Measurements from ENCODE around the gene ASIC3.

The ASIC3 gene

DNA sequence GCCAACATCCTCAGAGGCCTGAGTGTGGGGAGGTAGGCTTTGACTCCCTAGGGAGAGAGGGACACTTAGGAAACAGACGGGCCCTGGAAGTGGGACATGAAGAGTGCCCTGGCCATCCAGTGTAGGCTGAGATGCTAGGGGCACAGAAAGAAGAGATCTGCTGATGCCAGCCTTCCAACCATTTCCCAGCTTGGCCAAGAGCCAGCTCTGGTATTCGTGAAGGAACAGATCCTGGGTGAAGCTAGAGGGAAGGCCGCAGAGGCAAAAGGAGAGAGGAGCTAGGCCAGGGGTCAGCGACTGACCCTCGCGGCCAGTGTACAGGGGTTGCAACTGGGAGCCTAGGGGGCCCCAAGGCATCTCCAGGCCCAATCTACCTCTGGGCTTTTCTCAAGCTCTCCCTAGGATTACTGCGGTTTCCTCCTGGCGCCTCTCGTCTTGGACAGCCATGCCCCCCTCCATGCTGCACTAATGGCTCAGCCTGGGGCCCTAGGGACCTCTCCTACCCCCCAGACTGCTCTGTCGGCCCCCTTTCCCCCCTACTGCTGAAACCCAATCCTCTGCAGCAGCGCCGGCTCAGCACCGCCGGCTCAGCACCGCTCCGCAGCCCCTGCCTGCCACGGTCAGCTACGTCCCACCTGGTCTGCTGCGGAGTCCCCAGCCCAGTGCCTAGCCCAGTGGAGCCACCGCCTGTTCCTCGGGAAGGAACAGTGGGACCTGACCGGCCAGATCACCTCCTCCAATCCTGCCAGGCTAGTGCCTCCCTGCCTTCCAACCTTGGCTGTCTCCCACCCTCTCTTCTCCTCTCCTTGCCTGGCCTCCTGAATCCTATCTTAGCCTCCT lies at the start of gene ASIC3:
ASIC3 (plus strand) TSS at position 556 of the 840 bp plus-strand sequence. CDS start 355 bp downstream, outside the sequence.
- Histone ChIP-seq H3K4me3 (ENCODE audit: low read length) (no peak within 1 kb of the TSS), H3K36me3 (ENCODE audit: control insufficient read depth, low read depth, low read length) (no peaks in the 10 kb centered on the region), H3K4me1 (ENCODE audit: control insufficient read depth, low read depth, low read length) (no peaks in the 10 kb centered on the region), H3K9me3 (ENCODE audit: control insufficient read depth, low read depth, low read length) (no peaks in the 10 kb centered on the region), H3K27me3 (ENCODE audit: control insufficient read depth, insufficient read depth, low read length) (peaks cover 33% of the 10 kb centered on the region), H3K9ac (ENCODE audit: low read length) (no peak within 1 kb of the TSS), H3K27ac (ENCODE audit: low read length) (no peak within 1 kb of the TSS)

DNA sequence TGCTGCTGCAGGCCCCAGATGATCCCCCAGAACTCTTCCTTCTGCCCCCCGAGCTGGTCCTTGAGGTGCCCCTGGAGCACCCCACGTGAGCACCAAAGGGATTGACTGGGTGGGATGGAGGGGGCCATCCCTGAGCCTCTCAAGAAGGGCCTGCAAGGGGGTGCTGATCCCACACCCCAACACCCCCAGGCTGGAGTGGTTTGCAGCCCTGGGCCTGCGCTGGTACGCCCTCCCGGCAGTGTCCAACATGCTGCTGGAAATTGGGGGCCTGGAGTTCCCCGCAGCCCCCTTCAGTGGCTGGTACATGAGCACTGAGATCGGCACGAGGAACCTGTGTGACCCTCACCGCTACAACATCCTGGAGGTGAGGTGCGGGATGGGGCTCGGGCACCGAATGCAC lies 49.3 kb upstream of the ASIC3 start:
- Histone ChIP-seq H3K27me3 (ENCODE audit: control insufficient read depth, insufficient read depth, low read length) (no peaks in the 10 kb centered on the region), H3K9ac (ENCODE audit: low read length) (no peak overlapping the region), H3K4me3 (ENCODE audit: low read length) (no peak overlapping the region), H3K27ac (ENCODE audit: low read length) (no peak overlapping the region), H3K36me3 (ENCODE audit: control insufficient read depth, low read depth, low read length) (no peaks in the 10 kb centered on the region), H3K9me3 (ENCODE audit: control insufficient read depth, low read depth, low read length) (no peaks in the 10 kb centered on the region), H3K4me1 (ENCODE audit: control insufficient read depth, low read depth, low read length) (no peaks in the 10 kb centered on the region)

DNA sequence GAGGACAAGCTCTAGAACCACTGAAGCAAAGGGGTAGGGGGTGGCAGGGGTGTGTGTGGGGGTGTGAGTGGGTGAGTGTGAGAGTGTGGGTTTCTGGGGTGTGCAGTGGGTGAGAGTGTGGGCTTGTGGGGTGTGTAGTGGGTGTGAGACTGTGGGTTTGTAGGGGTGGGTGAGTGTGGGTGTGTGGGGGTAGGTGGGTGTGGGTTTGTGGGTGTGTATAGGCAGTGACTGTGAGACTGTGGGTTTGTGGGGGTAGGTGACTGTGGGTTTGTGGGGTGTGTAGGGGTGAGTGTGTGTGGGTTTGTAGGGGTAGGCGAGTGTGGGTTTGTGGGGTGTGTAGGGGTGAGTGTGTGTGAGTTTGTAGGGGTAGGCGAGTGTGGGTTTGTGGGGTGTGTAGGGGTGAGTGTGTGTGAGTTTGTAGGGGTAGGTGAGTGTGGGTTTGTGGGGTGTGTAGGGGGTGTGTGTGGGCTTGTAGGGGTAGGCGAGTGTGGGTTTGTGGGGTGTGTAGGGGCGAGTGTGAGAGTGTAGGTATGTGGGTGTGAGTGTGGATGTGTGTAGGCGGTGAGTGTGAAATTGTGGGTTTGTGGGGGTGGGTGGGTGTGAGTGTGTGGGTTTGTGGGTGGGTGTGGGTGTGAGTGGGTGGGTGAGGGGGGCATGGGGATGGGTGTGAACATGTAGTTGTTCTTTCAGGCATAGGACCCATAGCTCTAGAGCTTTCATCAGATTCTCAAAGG lies 48.7 kb upstream of the ASIC3 start:
- Histone ChIP-seq H3K9me3 (ENCODE audit: control insufficient read depth, low read depth, low read length) (no peaks in the 10 kb centered on the region), H3K27me3 (ENCODE audit: control insufficient read depth, insufficient read depth, low read length) (no peaks in the 10 kb centered on the region), H3K36me3 (ENCODE audit: control insufficient read depth, low read depth, low read length) (no peaks in the 10 kb centered on the region), H3K9ac (ENCODE audit: low read length) (no peak overlapping the region), H3K27ac (ENCODE audit: low read length) (no peak overlapping the region), H3K4me3 (ENCODE audit: low read length) (no peak overlapping the region), H3K4me1 (ENCODE audit: control insufficient read depth, low read depth, low read length) (no peaks in the 10 kb centered on the region)

DNA sequence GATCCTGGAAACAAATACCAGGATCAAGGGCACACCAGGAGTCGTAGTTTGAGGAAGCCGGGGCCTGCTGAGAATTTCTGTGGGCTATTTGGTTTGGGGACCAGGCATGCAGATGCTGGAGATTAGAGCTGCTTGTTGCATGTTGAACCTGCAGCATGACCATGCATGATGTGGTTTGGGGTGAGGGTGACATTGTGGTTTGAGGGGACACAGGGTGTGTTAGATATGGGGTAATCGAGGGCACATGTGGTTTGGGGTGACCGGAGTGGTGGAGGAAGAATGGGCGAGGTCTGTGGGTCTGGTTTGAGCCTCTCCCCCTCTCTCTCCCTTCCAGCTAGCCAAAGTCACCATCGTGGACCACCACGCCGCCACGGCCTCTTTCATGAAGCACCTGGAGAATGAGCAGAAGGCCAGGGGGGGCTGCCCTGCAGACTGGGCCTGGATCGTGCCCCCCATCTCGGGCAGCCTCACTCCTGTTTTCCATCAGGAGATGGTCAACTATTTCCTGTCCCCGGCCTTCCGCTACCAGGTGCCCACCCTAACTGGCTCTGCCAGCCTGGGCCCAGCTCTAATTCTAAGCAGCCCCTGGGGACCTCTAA lies 47.3 kb upstream of the ASIC3 start:
- no peaks in the 10 kb centered on the region for H3K9me3 ChIP-seq (ENCODE audit: control insufficient read depth, low read depth, low read length)
- no peak overlapping the region for H3K27ac ChIP-seq (ENCODE audit: low read length)
- no peak overlapping the region for H3K4me3 ChIP-seq (ENCODE audit: low read length)
- H3K27me3 ChIP-seq (ENCODE audit: control insufficient read depth, insufficient read depth, low read length), result no peaks in the 10 kb centered on the region
- no peaks in the 10 kb centered on the region for H3K4me1 ChIP-seq (ENCODE audit: control insufficient read depth, low read depth, low read length)
- H3K9ac ChIP-seq (ENCODE audit: low read length), result no peak overlapping the region
- H3K36me3 ChIP-seq (ENCODE audit: control insufficient read depth, low read depth, low read length), result no peaks in the 10 kb centered on the region

DNA sequence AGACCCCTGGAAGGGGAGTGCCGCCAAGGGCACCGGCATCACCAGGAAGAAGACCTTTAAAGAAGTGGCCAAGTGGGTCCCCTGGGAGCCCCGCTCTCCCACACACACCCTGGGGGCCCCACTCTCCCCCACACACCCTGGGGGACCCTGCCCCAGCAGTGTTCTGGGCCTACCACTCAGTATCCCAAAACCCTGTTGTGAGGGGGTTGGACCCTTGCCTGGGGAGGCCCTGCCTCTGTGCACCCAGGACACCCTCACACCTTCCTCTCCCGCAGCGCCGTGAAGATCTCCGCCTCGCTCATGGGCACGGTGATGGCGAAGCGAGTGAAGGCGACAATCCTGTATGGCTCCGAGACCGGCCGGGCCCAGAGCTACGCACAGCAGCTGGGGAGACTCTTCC lies 46.8 kb upstream of the ASIC3 start:
- H3K4me3 ChIP-seq (ENCODE audit: low read length), result no peak overlapping the region
- H3K36me3 ChIP-seq (ENCODE audit: control insufficient read depth, low read depth, low read length), result no peaks in the 10 kb centered on the region
- no peaks in the 10 kb centered on the region for H3K4me1 ChIP-seq (ENCODE audit: control insufficient read depth, low read depth, low read length)
- no peak overlapping the region for H3K9ac ChIP-seq (ENCODE audit: low read length)
- H3K27me3 ChIP-seq (ENCODE audit: control insufficient read depth, insufficient read depth, low read length), result no peaks in the 10 kb centered on the region
- no peaks in the 10 kb centered on the region for H3K9me3 ChIP-seq (ENCODE audit: control insufficient read depth, low read depth, low read length)
- H3K27ac ChIP-seq (ENCODE audit: low read length), result no peak overlapping the region

DNA sequence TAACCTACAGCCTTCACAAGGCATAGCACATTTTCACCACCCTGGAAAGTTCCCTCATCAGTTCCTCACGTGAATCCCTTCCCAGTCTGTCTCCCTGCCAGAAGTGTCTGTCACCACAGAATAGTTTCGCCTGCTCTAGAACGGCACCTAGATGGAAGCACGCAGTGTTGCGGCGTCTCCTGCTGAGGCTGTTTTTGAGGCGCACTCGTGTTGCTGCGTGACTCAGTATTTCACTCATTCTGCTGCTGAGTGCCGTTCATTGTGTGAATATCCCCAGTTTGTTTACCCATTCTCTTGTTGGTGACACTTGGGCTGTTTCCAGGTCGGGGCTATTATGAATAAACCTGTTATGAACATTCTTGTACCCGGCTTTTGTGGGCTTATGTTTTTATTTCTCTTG lies 44.8 kb upstream of the ASIC3 start:
- Histone ChIP-seq H3K27ac (ENCODE audit: low read length) (no peak overlapping the region), H3K9me3 (ENCODE audit: control insufficient read depth, low read depth, low read length) (no peaks in the 10 kb centered on the region), H3K4me3 (ENCODE audit: low read length) (no peak overlapping the region), H3K27me3 (ENCODE audit: control insufficient read depth, insufficient read depth, low read length) (no peaks in the 10 kb centered on the region), H3K4me1 (ENCODE audit: control insufficient read depth, low read depth, low read length) (no peaks in the 10 kb centered on the region), H3K9ac (ENCODE audit: low read length) (no peak overlapping the region), H3K36me3 (ENCODE audit: control insufficient read depth, low read depth, low read length) (no peaks in the 10 kb centered on the region)

DNA sequence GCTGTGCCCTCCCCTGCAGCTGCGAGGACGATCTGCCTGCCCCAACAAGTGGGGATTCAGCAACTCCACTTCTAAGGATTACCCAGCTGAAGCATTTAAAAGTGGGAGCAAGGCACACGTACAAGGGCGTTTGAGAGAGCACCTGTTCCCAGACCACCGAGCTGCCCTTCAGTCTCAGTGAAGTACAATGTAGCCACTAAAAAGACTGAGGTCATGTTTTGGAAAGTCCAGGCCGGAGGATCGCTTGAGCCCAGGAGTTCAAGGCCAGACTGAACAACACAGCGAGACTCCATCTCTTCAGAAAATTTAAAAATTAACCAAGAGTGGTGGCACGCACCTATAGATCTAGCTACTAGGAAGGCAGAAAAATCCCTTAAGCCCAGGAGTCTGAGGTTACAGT lies 42.8 kb upstream of the ASIC3 start:
- H3K27ac ChIP-seq (ENCODE audit: low read length), result no peak overlapping the region
- no peak overlapping the region for H3K9ac ChIP-seq (ENCODE audit: low read length)
- no peak overlapping the region for H3K4me3 ChIP-seq (ENCODE audit: low read length)
- H3K9me3 ChIP-seq (ENCODE audit: control insufficient read depth, low read depth, low read length), result no peaks in the 10 kb centered on the region
- no peaks in the 10 kb centered on the region for H3K36me3 ChIP-seq (ENCODE audit: control insufficient read depth, low read depth, low read length)
- peaks cover 7% of the 10 kb centered on the region for H3K4me1 ChIP-seq (ENCODE audit: control insufficient read depth, low read depth, low read length)
- H3K27me3 ChIP-seq (ENCODE audit: control insufficient read depth, insufficient read depth, low read length), result no peaks in the 10 kb centered on the region

DNA sequence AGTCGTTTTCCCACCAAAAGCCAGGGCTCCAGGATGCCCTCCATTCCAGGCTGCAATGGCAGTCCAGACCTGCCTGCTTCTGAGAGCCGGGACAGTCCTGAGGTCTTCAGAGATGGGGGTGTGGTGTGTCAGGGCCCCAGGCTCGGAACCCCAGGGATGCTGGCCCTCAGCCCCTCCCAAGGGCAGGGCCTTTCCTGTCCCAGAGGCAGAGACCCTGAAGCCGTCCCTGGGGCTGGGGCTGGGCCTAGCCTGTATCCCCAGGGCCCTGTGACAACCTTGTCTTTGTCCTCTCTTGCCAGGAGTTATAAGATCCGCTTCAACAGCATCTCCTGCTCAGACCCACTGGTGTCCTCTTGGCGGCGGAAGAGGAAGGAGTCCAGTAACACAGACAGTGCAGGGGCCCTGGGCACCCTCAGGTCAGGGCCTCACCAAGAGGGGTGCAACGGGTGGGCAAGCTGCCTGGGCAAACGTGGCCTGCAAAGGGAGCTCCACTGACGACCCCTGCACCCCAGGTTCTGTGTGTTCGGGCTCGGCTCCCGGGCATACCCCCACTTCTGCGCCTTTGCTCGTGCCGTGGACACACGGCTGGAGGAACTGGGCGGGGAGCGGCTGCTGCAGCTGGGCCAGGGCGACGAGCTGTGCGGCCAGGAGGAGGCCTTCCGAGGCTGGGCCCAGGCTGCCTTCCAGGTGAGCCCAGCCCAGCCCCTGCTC lies 41.6 kb upstream of the ASIC3 start:
- H3K4me3 ChIP-seq (ENCODE audit: low read length), result no peak overlapping the region
- no peak overlapping the region for H3K9ac ChIP-seq (ENCODE audit: low read length)
- H3K4me1 ChIP-seq (ENCODE audit: control insufficient read depth, low read depth, low read length), result peaks cover 11% of the 10 kb centered on the region
- no peaks in the 10 kb centered on the region for H3K9me3 ChIP-seq (ENCODE audit: control insufficient read depth, low read depth, low read length)
- no peaks in the 10 kb centered on the region for H3K36me3 ChIP-seq (ENCODE audit: control insufficient read depth, low read depth, low read length)
- H3K27me3 ChIP-seq (ENCODE audit: control insufficient read depth, insufficient read depth, low read length), result no peaks in the 10 kb centered on the region
- no peak overlapping the region for H3K27ac ChIP-seq (ENCODE audit: low read length)

DNA sequence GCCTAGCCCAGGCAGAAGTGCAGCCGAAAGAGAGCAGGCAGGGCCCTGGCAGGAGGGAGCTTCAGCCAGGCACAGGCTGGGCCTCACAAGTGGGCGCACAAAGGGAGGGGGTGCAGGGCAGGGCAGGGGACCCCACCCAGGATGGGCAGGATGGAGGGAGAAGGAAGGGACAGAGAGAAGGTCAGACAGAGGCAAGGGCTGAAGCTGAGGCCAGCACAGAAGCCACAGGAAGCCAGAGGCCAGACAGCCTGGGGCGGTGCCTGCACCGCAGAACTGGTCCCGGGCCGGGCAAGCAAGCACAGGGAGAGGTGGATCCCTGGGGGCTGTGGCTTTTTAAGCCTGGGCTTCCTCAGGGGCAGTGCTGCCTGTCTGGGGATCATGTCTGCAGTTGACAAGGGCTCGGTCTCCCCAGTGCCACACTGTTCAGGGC lies 40.8 kb upstream of the ASIC3 start:
- no peak overlapping the region for H3K9ac ChIP-seq (ENCODE audit: low read length)
- H3K4me3 ChIP-seq (ENCODE audit: low read length), result no peak overlapping the region
- H3K36me3 ChIP-seq (ENCODE audit: control insufficient read depth, low read depth, low read length), result no peaks in the 10 kb centered on the region
- H3K4me1 ChIP-seq (ENCODE audit: control insufficient read depth, low read depth, low read length), result peaks cover 11% of the 10 kb centered on the region
- no peaks in the 10 kb centered on the region for H3K9me3 ChIP-seq (ENCODE audit: control insufficient read depth, low read depth, low read length)
- peaks cover 5% of the 10 kb centered on the region for H3K27me3 ChIP-seq (ENCODE audit: control insufficient read depth, insufficient read depth, low read length)
- H3K27ac ChIP-seq (ENCODE audit: low read length), result no peak overlapping the region

DNA sequence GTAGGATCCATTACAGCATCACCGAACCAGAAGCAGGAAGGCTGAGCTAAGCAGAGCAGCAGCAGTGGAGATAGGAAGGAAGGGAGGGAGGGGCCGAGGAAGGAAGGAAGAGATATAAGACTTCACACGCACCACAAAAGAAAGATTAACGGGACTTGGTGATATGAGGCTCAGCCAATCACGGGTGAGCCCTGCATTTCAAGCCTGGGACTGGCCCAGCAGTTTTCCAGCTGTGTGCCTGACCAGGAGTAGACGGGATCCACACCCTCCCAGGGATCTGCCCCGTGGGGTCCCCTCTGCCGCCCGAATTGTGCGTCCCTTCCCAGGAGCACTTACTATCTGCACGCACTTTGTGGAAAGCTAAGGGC lies 40.2 kb upstream of the ASIC3 start:
- no peak overlapping the region for H3K9ac ChIP-seq (ENCODE audit: low read length)
- H3K9me3 ChIP-seq (ENCODE audit: control insufficient read depth, low read depth, low read length), result no peaks in the 10 kb centered on the region
- H3K36me3 ChIP-seq (ENCODE audit: control insufficient read depth, low read depth, low read length), result no peaks in the 10 kb centered on the region
- H3K27ac ChIP-seq (ENCODE audit: low read length), result no peak overlapping the region
- H3K4me3 ChIP-seq (ENCODE audit: low read length), result no peak overlapping the region
- H3K4me1 ChIP-seq (ENCODE audit: control insufficient read depth, low read depth, low read length), result peaks cover 11% of the 10 kb centered on the region
- peaks cover 8% of the 10 kb centered on the region for H3K27me3 ChIP-seq (ENCODE audit: control insufficient read depth, insufficient read depth, low read length)
